Parathyroid adenoma (tissue), 2 donors: Measurements from ENCODE around the gene TBC1D22B.
"Not testable (repeated sequence)": the region's sequence is repeated elsewhere in the genome, so short reads cannot be mapped to it uniquely, and the experiment has no call there.

ENCODE experiments used
- H2AFZ ChIP-seq: fragments of 300-600 bp; sonication (generic); one replicate; pipeline ENCODE4 v1.7.0; 2017; ENCODE audit warnings: antibody characterized with exemption, mild to moderate bottlenecking
- H3K27ac ChIP-seq: fragments of 300-600 bp; sonication (generic); one replicate; pipeline ENCODE4 v1.7.0; 2017
- H3K27me3 ChIP-seq: fragments of 300-600 bp; sonication (generic); one replicate; pipeline ENCODE4 v1.7.0; 2017; ENCODE audit warnings: low read length; ENCODE audit not compliant: control insufficient read depth, insufficient read depth
- H3K36me3 ChIP-seq: fragments of 300-600 bp; sonication (generic); one replicate; pipeline ENCODE4 v1.7.0; 2017; ENCODE audit warnings: low read length; ENCODE audit not compliant: control insufficient read depth, insufficient read depth
- H3K4me1 ChIP-seq: fragments of 300-600 bp; sonication (generic); one replicate; pipeline ENCODE4 v1.7.0; 2017; ENCODE audit warnings: control low read depth
- H3K4me2 ChIP-seq: fragments of 300-600 bp; sonication (generic); one replicate; pipeline ENCODE4 v1.7.0; 2017; ENCODE audit warnings: low read length
- H3K4me3 ChIP-seq: fragments of 300-600 bp; sonication (generic); one replicate; pipeline ENCODE4 v1.7.0; 2017; ENCODE audit warnings: low read depth, low read length
- H3K79me2 ChIP-seq: fragments of 300-600 bp; sonication (generic); one replicate; pipeline ENCODE4 v1.7.0; 2017; ENCODE audit warnings: control low read depth
- H3K9ac ChIP-seq: fragments of 300-600 bp; sonication (generic); one replicate; pipeline ENCODE4 v1.7.0; 2017; ENCODE audit warnings: mild to moderate bottlenecking
- H3K9me3 ChIP-seq: fragments of 300-600 bp; sonication (generic); one replicate; pipeline ENCODE4 v1.7.0; 2017; ENCODE audit warnings: low read length; ENCODE audit not compliant: control insufficient read depth
- CTCF ChIP-seq: fragments of 300-600 bp; sonication (generic); IDR thresholded peaks from one replicate; pipeline ENCODE4 v1.7.0; 2017; ENCODE audit warnings: antibody characterized with exemption, mild to moderate bottlenecking
- donor health status: primary hyperparathyroidism.

TBC1D22B gene

GRCh38 chr6:37323580-37323979, 66.0 kb downstream of the TBC1D22B start:
- H3K27ac ChIP-seq, result no peak overlapping the region
- no peak overlapping the region for H2AFZ ChIP-seq
- H3K79me2 ChIP-seq, result no peaks in the 10 kb centered on the region
- no peak overlapping the region for H3K4me2 ChIP-seq
- H3K4me1 ChIP-seq, result no peaks in the 10 kb centered on the region
- no peaks in the 10 kb centered on the region for H3K36me3 ChIP-seq
- TF ChIP-seq CTCF, result no peak
- no peaks in the 10 kb centered on the region for H3K9me3 ChIP-seq
- H3K9ac ChIP-seq, result no peak overlapping the region
- no peak overlapping the region for H3K4me3 ChIP-seq
- no peaks in the 10 kb centered on the region for H3K27me3 ChIP-seq

GRCh38 chr6:37324131-37325033, 66.8 kb downstream of the TBC1D22B start:
- H3K9ac ChIP-seq, result no peak overlapping the region
- H3K27me3 ChIP-seq, result no peaks in the 10 kb centered on the region
- H3K27ac ChIP-seq, result no peak overlapping the region
- H2AFZ ChIP-seq, result no peak overlapping the region
- H3K4me1 ChIP-seq, result no peaks in the 10 kb centered on the region
- H3K79me2 ChIP-seq, result no peaks in the 10 kb centered on the region
- TF ChIP-seq CTCF, result no peak
- H3K9me3 ChIP-seq, result no peaks in the 10 kb centered on the region
- H3K4me2 ChIP-seq, result no peak overlapping the region
- H3K4me3 ChIP-seq, result no peak overlapping the region
- no peaks in the 10 kb centered on the region for H3K36me3 ChIP-seq

- H3K9ac ChIP-seq, H2AFZ ChIP-seq, H3K79me2 ChIP-seq, H3K27me3 ChIP-seq, H3K4me1 ChIP-seq, H3K4me2 ChIP-seq, H3K4me3 ChIP-seq, H3K9me3 ChIP-seq, H3K27ac ChIP-seq, H3K36me3 ChIP-seq: not testable (repeated sequence)
These were observed 72.8 kb downstream of the TBC1D22B start for GRCh38 chr6:37330345-37330744.

GRCh38 chr6:37331047-37331446, 73.5 kb downstream of the TBC1D22B start:
- Histone ChIP-seq H3K4me1 (no peaks in the 10 kb centered on the region), H3K36me3 (no peaks in the 10 kb centered on the region), H3K9ac (no peak overlapping the region), H3K9me3 (no peaks in the 10 kb centered on the region), H3K4me2 (no peak overlapping the region), H3K27ac (no peak overlapping the region), H3K4me3 (no peak overlapping the region), H2AFZ (no peak overlapping the region), H3K27me3 (no peaks in the 10 kb centered on the region), H3K79me2 (no peaks in the 10 kb centered on the region)
- no peak for TF ChIP-seq CTCF

GRCh38 chr6:37332894-37333293, 75.3 kb downstream of the TBC1D22B start:
- H3K36me3 ChIP-seq, result no peaks in the 10 kb centered on the region
- H3K9me3 ChIP-seq, result no peaks in the 10 kb centered on the region
- H2AFZ ChIP-seq, result no peak overlapping the region
- H3K27ac ChIP-seq, result no peak overlapping the region
- H3K4me3 ChIP-seq, result no peak overlapping the region
- H3K4me1 ChIP-seq, result no peaks in the 10 kb centered on the region
- no peak for TF ChIP-seq CTCF
- no peaks in the 10 kb centered on the region for H3K27me3 ChIP-seq
- no peak overlapping the region for H3K4me2 ChIP-seq
- H3K79me2 ChIP-seq, result no peaks in the 10 kb centered on the region
- no peak overlapping the region for H3K9ac ChIP-seq
